GM21515 (cell line): ENCODE data around the gene GAGE10.
"Not testable (repeated sequence)": the region's sequence is repeated elsewhere in the genome, so short reads cannot be mapped to it uniquely, and the experiment has no call there.

Source experiments
- ATAC-seq: cut with Tn5 transposase; IDR thresholded peaks from one replicate; pipeline ENCODE4 v1.9.1; 2021; ENCODE audit not compliant: unreplicated experiment

GAGE10 gene

DNA sequence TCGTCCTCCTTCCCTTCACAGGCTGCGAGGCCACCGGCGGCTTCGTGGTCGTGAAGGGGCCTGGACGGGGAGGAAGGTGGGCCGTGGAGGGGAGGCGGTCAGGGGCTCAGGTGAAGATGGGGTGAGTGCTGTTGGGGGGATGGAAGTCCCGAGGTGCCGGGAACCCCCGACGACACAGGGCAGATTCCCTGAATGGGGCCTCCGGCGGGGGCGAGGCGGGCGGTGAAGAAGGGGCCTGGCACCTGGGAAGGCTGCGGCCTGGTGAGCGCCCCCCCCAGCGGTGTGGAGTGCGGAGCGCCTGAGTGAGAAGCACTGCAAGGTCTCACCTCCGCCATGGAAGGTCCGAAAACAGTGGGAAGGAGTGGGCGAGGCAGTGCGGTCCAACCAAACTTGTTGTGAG, 18.8 kb downstream of the GAGE10 start:
- ATAC-seq = not testable (repeated sequence)

- ATAC-seq = not testable (repeated sequence)
Measured at GRCh38 chrX:49323735-49324134, 20.3 kb downstream of the GAGE10 start.

DNA sequence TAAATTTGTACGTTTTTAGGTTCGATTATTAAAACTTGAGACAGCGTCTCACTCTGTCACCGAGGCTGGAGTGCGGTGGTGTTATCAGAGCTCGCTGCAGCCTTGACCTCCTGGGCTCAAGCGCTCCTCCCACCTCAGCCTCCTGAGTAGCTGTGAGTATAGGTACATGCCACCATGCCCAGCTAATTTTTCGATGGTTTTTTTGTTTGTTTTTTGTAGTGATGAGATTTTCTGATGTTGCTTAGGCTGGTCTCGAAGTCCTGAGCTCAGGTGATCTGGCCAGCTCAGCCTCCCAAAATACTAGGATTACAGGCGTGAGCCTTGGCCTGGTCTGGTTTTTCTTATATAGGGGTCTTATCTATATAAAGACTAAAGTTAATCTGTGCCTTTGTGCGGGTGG, 27.0 kb downstream of the GAGE10 start:
- ATAC-seq = not testable (repeated sequence)

- not testable (repeated sequence) for ATAC-seq
Measured at GRCh38 chrX:49331282-49331681, 27.8 kb downstream of the GAGE10 start, which contains the start of gene GAGE13. Gene GAGE13, plus strand, starts transcription at chrX:49331582. Its CDS starts 1,156 bp downstream, at chrX:49332738.

DNA sequence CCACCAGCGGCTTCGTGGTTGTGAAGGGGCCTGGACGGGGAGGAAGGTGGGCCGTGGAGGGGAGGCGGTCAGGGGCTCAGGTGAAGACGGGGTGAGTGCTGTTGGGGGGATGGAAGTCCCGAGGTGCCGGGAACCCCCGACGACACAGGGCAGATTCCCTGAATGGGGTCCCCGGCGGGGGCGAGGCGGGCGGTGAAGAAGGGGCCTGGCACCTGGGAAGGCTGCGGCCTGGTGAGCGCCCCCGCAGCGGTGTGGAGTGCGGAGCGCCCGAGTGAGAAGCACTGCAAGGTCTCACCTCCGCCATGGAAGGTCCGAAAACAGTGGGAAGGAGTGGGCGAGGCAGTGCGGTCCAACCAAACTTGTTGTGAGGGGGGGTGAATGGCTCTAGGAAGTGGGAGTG, 28.4 kb downstream of the GAGE10 start:
- not testable (repeated sequence) for ATAC-seq

GRCh38 chrX:49341449-49341848, 38.0 kb downstream of the GAGE10 start:
- not testable (repeated sequence) for ATAC-seq

GRCh38 chrX:49344496-49345175, 41.2 kb downstream of the GAGE10 start:
- not testable (repeated sequence) for ATAC-seq

- not testable (repeated sequence) for ATAC-seq
Measured at GRCh38 chrX:49345402-49345801, 42.0 kb downstream of the GAGE10 start.

DNA sequence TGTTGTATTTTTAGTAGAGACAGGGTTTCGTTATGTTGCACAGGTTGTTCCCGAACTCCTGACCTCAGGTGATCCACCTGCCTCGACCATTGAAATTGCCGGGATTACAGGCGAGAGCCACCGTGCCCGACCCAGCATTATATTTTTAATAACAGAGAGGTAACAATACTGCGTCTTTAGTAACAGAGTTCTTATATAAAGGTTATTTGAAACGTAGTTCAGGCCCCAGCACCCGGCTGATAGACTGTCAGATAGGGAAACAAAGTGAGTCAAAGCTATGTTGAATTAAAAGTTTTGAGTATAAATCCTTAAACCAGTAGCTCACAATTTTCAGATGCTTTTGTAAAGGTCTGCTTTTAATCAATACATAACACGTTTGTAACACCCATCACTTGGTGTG, 42.7 kb downstream of the GAGE10 start:
- not testable (repeated sequence) for ATAC-seq
